Measurements from ENCODE around the gene PHF21A.

Gene PHF21A

DNA sequence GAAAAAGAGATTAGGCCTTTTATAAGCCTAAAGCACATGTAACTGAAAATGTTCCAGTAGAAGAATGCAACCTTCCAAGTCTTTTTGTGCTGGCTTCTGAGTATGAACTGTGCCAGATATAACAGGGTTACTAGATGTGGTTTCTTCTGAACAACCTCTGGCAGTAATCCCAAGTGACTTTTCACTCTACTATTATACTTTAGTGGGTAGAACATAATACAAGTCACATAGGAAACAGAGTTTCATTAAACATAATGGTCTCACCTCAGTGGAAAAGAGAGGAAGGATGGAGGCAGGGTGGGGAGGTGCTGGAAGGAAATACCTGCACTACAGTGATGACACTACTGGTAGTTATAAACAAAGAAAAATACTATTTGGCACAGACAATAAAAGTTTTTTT is 81.3 kb downstream of the PHF21A start:
- Histone ChIP-seq H3K4me1 (ENCODE audit: insufficient read depth, insufficient read length) (no peaks in the 10 kb centered on the region), H3K9ac (ENCODE audit: insufficient read length, low read depth) (no peak overlapping the region), H3K4me3 (ENCODE audit: insufficient read length, low read depth) (no peak overlapping the region), H3K27me3 (ENCODE audit: insufficient read depth, insufficient read length) (no peaks in the 10 kb centered on the region), H3K9me3 (ENCODE audit: insufficient read depth, low read length) (no peaks in the 10 kb centered on the region), H3K36me3 (ENCODE audit: insufficient read depth, insufficient read length, low read length) (no peaks in the 10 kb centered on the region)
- DNase-seq (ENCODE audit: low read depth, low spot score) = no peak
- no peak for TF ChIP-seq SUZ12 (IDR thresholded peaks at IDR 0.05; ENCODE audit: extremely low read depth, insufficient read depth, insufficient read length)

GRCh38 chr11:46038529-46038928 is 82.7 kb downstream of the PHF21A start:
- Histone ChIP-seq H3K9ac (ENCODE audit: insufficient read length, low read depth) (no peak overlapping the region), H3K4me1 (ENCODE audit: insufficient read depth, insufficient read length) (no peaks in the 10 kb centered on the region), H3K4me3 (ENCODE audit: insufficient read length, low read depth) (no peak overlapping the region), H3K36me3 (ENCODE audit: insufficient read depth, insufficient read length, low read length) (no peaks in the 10 kb centered on the region), H3K9me3 (ENCODE audit: insufficient read depth, low read length) (no peaks in the 10 kb centered on the region), H3K27me3 (ENCODE audit: insufficient read depth, insufficient read length) (no peaks in the 10 kb centered on the region)
- no peak for TF ChIP-seq SUZ12 (IDR thresholded peaks at IDR 0.05; ENCODE audit: extremely low read depth, insufficient read depth, insufficient read length)
- no peak for TF ChIP-seq YY1 (IDR thresholded peaks at IDR 0.05; ENCODE audit: insufficient read depth, insufficient read length)
- no peak for TF ChIP-seq ZNF274 (IDR thresholded peaks at IDR 0.05; ENCODE audit: low read depth, low read length)
- no peak for DNase-seq (ENCODE audit: low read depth, low spot score)

GRCh38 chr11:46036969-46037368 is 84.3 kb downstream of the PHF21A start:
- Histone ChIP-seq H3K4me3 (ENCODE audit: insufficient read length, low read depth) (no peak overlapping the region), H3K9me3 (ENCODE audit: insufficient read depth, low read length) (no peaks in the 10 kb centered on the region), H3K9ac (ENCODE audit: insufficient read length, low read depth) (no peak overlapping the region), H3K4me1 (ENCODE audit: insufficient read depth, insufficient read length) (no peaks in the 10 kb centered on the region), H3K36me3 (ENCODE audit: insufficient read depth, insufficient read length, low read length) (no peaks in the 10 kb centered on the region), H3K27me3 (ENCODE audit: insufficient read depth, insufficient read length) (no peaks in the 10 kb centered on the region)
- no peak for DNase-seq (ENCODE audit: low read depth, low spot score)
- no peak for TF ChIP-seq SUZ12 (IDR thresholded peaks at IDR 0.05; ENCODE audit: extremely low read depth, insufficient read depth, insufficient read length)
- no peak for TF ChIP-seq ZNF274 (IDR thresholded peaks at IDR 0.05; ENCODE audit: low read depth, low read length)
- TF ChIP-seq YY1 (IDR thresholded peaks at IDR 0.05; ENCODE audit: insufficient read depth, insufficient read length) = no peak

- no peaks in the 10 kb centered on the region for H3K27me3 ChIP-seq (ENCODE audit: insufficient read depth, insufficient read length)
- no peaks in the 10 kb centered on the region for H3K4me1 ChIP-seq (ENCODE audit: insufficient read depth, insufficient read length)
- no peaks in the 10 kb centered on the region for H3K36me3 ChIP-seq (ENCODE audit: insufficient read depth, insufficient read length, low read length)
- DNase-seq (ENCODE audit: low read depth, low spot score) = no peak
- TF ChIP-seq ZNF274 (IDR thresholded peaks at IDR 0.05; ENCODE audit: low read depth, low read length) = no peak
- TF ChIP-seq YY1 (IDR thresholded peaks at IDR 0.05; ENCODE audit: insufficient read depth, insufficient read length) = no peak
- TF ChIP-seq SUZ12 (IDR thresholded peaks at IDR 0.05; ENCODE audit: extremely low read depth, insufficient read depth, insufficient read length) = no peak
- H3K4me3 ChIP-seq (ENCODE audit: insufficient read length, low read depth) = no peak overlapping the region
- H3K9ac ChIP-seq (ENCODE audit: insufficient read length, low read depth) = no peak overlapping the region
- H3K9me3 ChIP-seq (ENCODE audit: insufficient read depth, low read length) = no peaks in the 10 kb centered on the region
Observed at GRCh38 chr11:46036009-46036408, 85.2 kb downstream of the PHF21A start.

GRCh38 chr11:46034041-46034440 is 87.2 kb downstream of the PHF21A start:
- H3K4me1 ChIP-seq (ENCODE audit: insufficient read depth, insufficient read length) = no peaks in the 10 kb centered on the region
- H3K9me3 ChIP-seq (ENCODE audit: insufficient read depth, low read length) = no peaks in the 10 kb centered on the region
- no peak for DNase-seq (ENCODE audit: low read depth, low spot score)
- no peaks in the 10 kb centered on the region for H3K27me3 ChIP-seq (ENCODE audit: insufficient read depth, insufficient read length)
- no peak overlapping the region for H3K9ac ChIP-seq (ENCODE audit: insufficient read length, low read depth)
- no peak overlapping the region for H3K4me3 ChIP-seq (ENCODE audit: insufficient read length, low read depth)
- no peaks in the 10 kb centered on the region for H3K36me3 ChIP-seq (ENCODE audit: insufficient read depth, insufficient read length, low read length)
- TF ChIP-seq ZNF274 (IDR thresholded peaks at IDR 0.05; ENCODE audit: low read depth, low read length) = no peak
- TF ChIP-seq SUZ12 (IDR thresholded peaks at IDR 0.05; ENCODE audit: extremely low read depth, insufficient read depth, insufficient read length) = no peak
- no peak for TF ChIP-seq YY1 (IDR thresholded peaks at IDR 0.05; ENCODE audit: insufficient read depth, insufficient read length)

DNA sequence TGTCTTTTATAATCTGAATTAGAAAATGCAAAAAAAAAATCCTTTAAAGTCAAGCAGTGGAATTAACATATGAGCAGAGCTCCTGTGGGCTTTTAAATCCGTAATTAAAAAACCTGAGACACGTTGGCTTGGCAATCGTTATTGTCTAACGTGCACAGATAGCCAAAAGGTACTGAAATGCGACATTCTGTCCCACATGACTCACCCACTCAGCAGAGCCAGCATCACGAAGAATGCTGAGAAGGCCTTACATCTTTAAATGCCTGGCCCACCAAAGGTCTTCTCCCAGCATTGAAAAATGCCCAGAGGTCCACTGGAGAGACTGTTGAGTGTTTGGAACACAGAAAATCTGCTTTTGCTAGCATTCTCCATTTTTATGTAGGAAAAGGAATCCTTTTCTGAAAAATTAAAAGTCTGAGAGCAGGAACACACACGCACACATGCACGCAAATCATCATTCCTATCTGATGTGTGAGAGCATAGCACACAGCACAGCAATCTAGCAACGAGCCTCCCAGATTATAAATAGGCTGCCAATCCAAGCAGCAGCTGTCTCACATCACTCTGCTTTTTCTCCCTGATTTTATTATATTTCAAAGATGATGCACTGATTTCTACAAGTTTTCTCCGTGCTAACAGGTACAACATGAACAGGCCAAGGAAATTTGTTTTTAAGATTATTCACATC is 94.5 kb downstream of the PHF21A start:
- no peak for DNase-seq (ENCODE audit: low read depth, low spot score)
- Histone ChIP-seq H3K9ac (ENCODE audit: insufficient read length, low read depth) (no peak overlapping the region), H3K36me3 (ENCODE audit: insufficient read depth, insufficient read length, low read length) (no peaks in the 10 kb centered on the region), H3K27me3 (ENCODE audit: insufficient read depth, insufficient read length) (no peaks in the 10 kb centered on the region), H3K4me3 (ENCODE audit: insufficient read length, low read depth) (no peak overlapping the region), H3K9me3 (ENCODE audit: insufficient read depth, low read length) (no peaks in the 10 kb centered on the region), H3K4me1 (ENCODE audit: insufficient read depth, insufficient read length) (peaks cover 2% of the 10 kb centered on the region)
- no peak for TF ChIP-seq SUZ12 (IDR thresholded peaks at IDR 0.05; ENCODE audit: extremely low read depth, insufficient read depth, insufficient read length)
- no peak for TF ChIP-seq YY1 (IDR thresholded peaks at IDR 0.05; ENCODE audit: insufficient read depth, insufficient read length)
- TF ChIP-seq ZNF274 (IDR thresholded peaks at IDR 0.05; ENCODE audit: low read depth, low read length) = no peak

DNA sequence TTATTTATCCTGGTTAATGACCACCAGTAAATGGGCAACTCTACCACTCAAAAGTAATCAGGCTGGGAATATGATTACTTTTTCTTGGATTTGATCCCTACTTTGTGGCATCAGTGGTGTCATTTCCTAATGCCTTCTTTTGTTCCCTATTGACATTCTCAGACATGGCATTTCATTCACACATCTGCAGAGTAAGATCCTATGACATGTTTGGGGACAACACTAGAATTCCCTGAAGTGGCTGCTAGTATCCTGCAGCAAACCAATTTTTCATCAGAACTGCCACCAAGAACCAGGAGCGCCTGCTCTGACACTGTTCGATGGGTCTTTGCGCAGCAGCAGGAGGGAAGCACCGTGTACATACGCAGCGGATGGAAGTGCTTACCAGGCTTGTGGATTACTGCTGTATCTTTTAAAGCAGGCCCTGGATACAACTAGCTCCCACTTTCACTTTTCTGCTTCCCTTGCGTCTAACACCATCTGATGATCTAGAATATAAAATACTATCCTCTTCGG is 101.1 kb downstream of the PHF21A start:
- no peak for TF ChIP-seq SUZ12 (IDR thresholded peaks at IDR 0.05; ENCODE audit: extremely low read depth, insufficient read depth, insufficient read length)
- TF ChIP-seq ZNF274 (IDR thresholded peaks at IDR 0.05; ENCODE audit: low read depth, low read length) = no peak
- TF ChIP-seq YY1 (IDR thresholded peaks at IDR 0.05; ENCODE audit: insufficient read depth, insufficient read length) = no peak
- no peaks in the 10 kb centered on the region; the same call in 1 of the 2 replicates for H3K9me3 ChIP-seq (ENCODE audit: insufficient read depth, low read length)
- H3K9ac ChIP-seq (ENCODE audit: insufficient read length, low read depth) = no peak overlapping the region
- no peaks in the 10 kb centered on the region for H3K4me1 ChIP-seq (ENCODE audit: insufficient read depth, insufficient read length)
- H3K4me3 ChIP-seq (ENCODE audit: insufficient read length, low read depth) = no peak overlapping the region
- no peaks in the 10 kb centered on the region for H3K27me3 ChIP-seq (ENCODE audit: insufficient read depth, insufficient read length)
- DNase-seq (ENCODE audit: low read depth, low spot score) = no peak
- H3K36me3 ChIP-seq (ENCODE audit: insufficient read depth, insufficient read length, low read length) = peaks cover 3% of the 10 kb centered on the region
